Endothelial cell of umbilical vein (primary cell): ENCODE data around the gene TSPAN33. TPM values are rescaled to one million over a fixed set of nuclear protein-coding genes. Genes with fewer than 3 reads are reported as not detected.

Experiments
- BruUV-seq: library from RNA; stranded (reverse); fragments of 400-500 nt; replicated peaks from 2 replicates; lab custom pipeline; 2021; lab: Mats Ljungman, UMichigan
- CTCF ChIA-PET: fragments of 300-600, 350-600 bp; sonication (Branson Sonifier 250); formaldehyde crosslinking; loops from one replicate; lab custom pipeline; 2021; ENCODE audit warnings: antibody characterized with exemption, inconsistent platforms; lab: Charles Lee
- POLR2A ChIA-PET: fragments of 300-600, 350-600 bp; sonication (Branson Sonifier 250); formaldehyde crosslinking; loops from one replicate; lab custom pipeline; 2021; ENCODE audit warnings: antibody characterized with exemption, inconsistent platforms; lab: Charles Lee
- DNase-seq: peaks from one replicate; pipeline ENCODE4 v3.0.0-alpha.2; 2011; ENCODE audit warnings: low read depth, low spot score
- FAIRE-seq: peaks from 2 replicates; lab custom pipeline; 2011; peaks lifted over from hg19 to GRCh38; lab: Jason Lieb, UNC
- H2AFZ ChIP-seq: 2 replicates; pipeline ENCODE4 v1.6.0; 2012; ENCODE audit warnings: low read depth, low read length, control low read depth, inconsistent platforms
- H3K27ac ChIP-seq: 2 replicates; pipeline ENCODE4 v1.5.1; 2011; ENCODE audit warnings: low read depth, mild to moderate bottlenecking, control low read depth, low read length, moderate library complexity; ENCODE audit not compliant: insufficient read depth
- H3K27me3 ChIP-seq, 2 experiments: 2 replicates each; pipeline versions ENCODE4 v1.6.0 to v1.6.1; 2011; ENCODE audit warnings: low read length in 2 of 2, mixed read lengths in 1 of 2; ENCODE audit not compliant: control insufficient read depth in 2 of 2, insufficient read depth in 2 of 2
- H3K36me3 ChIP-seq, 2 experiments: 2 replicates in 1 of 2; 3 replicates in 1 of 2; pipeline ENCODE4 v1.5.1; 2011; ENCODE audit warnings: low read length in 2 of 2, mild to moderate bottlenecking in 1 of 2, moderate library complexity in 1 of 2; ENCODE audit not compliant: control insufficient read depth in 2 of 2, insufficient read depth in 2 of 2; ENCODE audit errors: extremely low read depth in 1 of 2
- H3K4me1 ChIP-seq: 3 replicates; pipeline ENCODE4 v1.5.1; 2011; ENCODE audit warnings: mild to moderate bottlenecking, low read length; ENCODE audit not compliant: control insufficient read depth, insufficient read depth; ENCODE audit errors: extremely low read depth
- H3K4me2 ChIP-seq: 2 replicates; pipeline ENCODE4 v1.6.1; 2011; ENCODE audit warnings: low read length, control low read depth, mixed read lengths; ENCODE audit not compliant: insufficient read depth
- H3K4me3 ChIP-seq, 3 experiments: fragments of 200-600 bp in 1 of 3; sonication (generic), shearing (Covaris generic) in 1 of 3; replicated peaks in 1 of 3; 2 replicates each; pipeline ENCODE4 v1.5.1; 2011 to 2016; ENCODE audit warnings: control low read depth in 3 of 3, low read length in 3 of 3, mild to moderate bottlenecking in 2 of 3, inconsistent platforms in 1 of 3, low read depth in 1 of 3, moderate library complexity in 1 of 3; ENCODE audit not compliant: insufficient read depth in 1 of 3
- H3K79me2 ChIP-seq: 2 replicates; pipeline ENCODE4 v1.6.0; 2012; ENCODE audit warnings: low read length, inconsistent platforms; ENCODE audit not compliant: control insufficient read depth, insufficient read depth
- H3K9ac ChIP-seq: replicated peaks from 2 replicates; pipeline ENCODE3; 2011; ENCODE audit warnings: low read length, control low read depth; ENCODE audit not compliant: insufficient read depth; ENCODE audit errors: extremely low read depth
- H3K9me1 ChIP-seq: replicated peaks from 3 replicates; pipeline ENCODE4 v1.6.0; 2011; ENCODE audit warnings: mild to moderate bottlenecking, low read length; ENCODE audit not compliant: control insufficient read depth, insufficient read depth; ENCODE audit errors: extremely low read depth
- H3K9me3 ChIP-seq: replicated peaks from 2 replicates; pipeline ENCODE4 v1.5.1; 2012; ENCODE audit warnings: low read length, inconsistent platforms; ENCODE audit not compliant: control insufficient read depth, insufficient read depth
- H4K20me1 ChIP-seq: replicated peaks from 2 replicates; pipeline ENCODE3; 2011; ENCODE audit warnings: mild to moderate bottlenecking, low read length; ENCODE audit not compliant: control insufficient read depth, insufficient read depth; ENCODE audit errors: extremely low read depth
- CTCF ChIP-seq, 2 donors: IDR thresholded peaks; 1 replicate in 1 of 2; 2 replicates in 1 of 2; pipeline ENCODE4 v1.5.1; 2011; ENCODE audit warnings: low read length in 2 of 2, mild to moderate bottlenecking in 2 of 2, moderate library complexity in 2 of 2, control low read depth in 1 of 2, inconsistent platforms in 1 of 2, low read depth in 1 of 2; ENCODE audit not compliant: insufficient read depth in 1 of 2; ENCODE audit errors: extremely low read depth in 1 of 2
- EZH2 ChIP-seq: IDR thresholded peaks from 2 replicates; pipeline ENCODE4 v1.6.1; 2012; ENCODE audit warnings: borderline replicate concordance, low read depth, mild to moderate bottlenecking, moderate library complexity, low read length, inconsistent platforms; ENCODE audit not compliant: severe bottlenecking
- FOS ChIP-seq: IDR thresholded peaks from 2 replicates; pipeline ENCODE4 v1.6.1; 2011; ENCODE audit warnings: mild to moderate bottlenecking, low read length, moderate library complexity, borderline replicate concordance; ENCODE audit not compliant: insufficient read depth
- GATA2 ChIP-seq: IDR thresholded peaks from 2 replicates; pipeline ENCODE4 v1.7.0; 2011; ENCODE audit warnings: low read depth, mild to moderate bottlenecking, moderate library complexity, mixed read lengths, low read length; ENCODE audit not compliant: insufficient read length, insufficient read depth
- JUN ChIP-seq: IDR thresholded peaks from 2 replicates; pipeline ENCODE4 v1.6.1; 2011; ENCODE audit warnings: borderline replicate concordance, low read depth; ENCODE audit not compliant: insufficient read length, insufficient read depth
- MAX ChIP-seq: IDR thresholded peaks from 2 replicates; pipeline ENCODE4 v1.6.1; 2011; ENCODE audit not compliant: insufficient read depth, insufficient read length
- MYC ChIP-seq: IDR thresholded peaks from one replicate; pipeline ENCODE4 v1.6.1; 2011; ENCODE audit warnings: mild to moderate bottlenecking, low read depth, low read length
- POLR2A ChIP-seq: IDR thresholded peaks from 2 replicates; pipeline ENCODE4 v1.6.1; 2012; ENCODE audit warnings: low read depth, mild to moderate bottlenecking, control low read depth, low read length
- POLR2AphosphoS5 ChIP-seq: IDR thresholded peaks from 2 replicates; pipeline ENCODE4 v1.6.1; 2012; ENCODE audit warnings: low read depth, mild to moderate bottlenecking, control low read depth, low read length, moderate library complexity; ENCODE audit not compliant: insufficient read depth
- dilution Hi-C: fragments of 300-500 bp; cut with MboI; formaldehyde crosslinking; loops from one replicate; pipeline ENCODE4 v1.15.0; 2019; ENCODE audit warnings: low sequenced_read_pairs; ENCODE audit not compliant: extremely low pct_ligation_motif_present
- intact Hi-C: fragments of 100-400 bp; cut with micrococcal nuclease; formaldehyde crosslinking; loops from one replicate; pipeline ENCODE4 v1.10.0; 2022
- polyA plus RNA-seq, 4 experiments: library from polyadenylated mRNA; depleted of rRNA in 3 of 4; stranded (reverse) in 3 of 4; unstranded in 1 of 4; fragments of >200 nt; gene quantifications; 2 replicates each; pipeline versions ENCODE4 v1.2.1 to v1.2.3, GENCODE V29; 2011 to 2012; ENCODE audit warnings: missing spikeins in 1 of 4
- total RNA-seq: library from RNA; stranded (reverse); gene quantifications from 2 replicates; pipeline ENCODE4 v1.2.3, GENCODE V29; 2021

TSPAN33 gene
- total and polyA plus RNA-seq, 2 donors (not counting 3 experiments of a cell fraction or from before 2014, with no cell fraction given) = 0.21 TPM; not detected in 1

GRCh38 chr7:129187681-129188371 lies 43.3 kb downstream of the TSPAN33 start:
- H3K9me3 ChIP-seq = no peaks in the 10 kb centered on the region
- no peaks in the 10 kb centered on the region for H3K9me1 ChIP-seq
- intact Hi-C loops (no loop called here), dilution Hi-C loops (no loop called here)
- no peak for FAIRE-seq
- H3K27me3 ChIP-seq = peaks cover 5 to 11% of the 10 kb centered on the region in 2 experiments
- ChIA-PET POLR2A (no interaction called here), CTCF (interaction anchor here (1.5 to 3.9 kb wide), 3 partner anchors 22 to 25 kb away, joined by 8 to 32 read pairs (median 8); no protein-coding TSS in a partner anchor)
- DNase-seq = no peak
- H3K36me3 ChIP-seq = no peaks in the 10 kb centered on the region
- TF ChIP-seq JUN (no peak), EZH2 (no peak), CTCF (IDR thresholded peaks at IDR 0.05; ENCODE audit: extremely low read depth in 1 of 2, insufficient read depth in 1 of 2, low read depth in 1 of 2, low read length in 2 of 2) (no peak), POLR2A (no peak), POLR2AphosphoS5 (no peak), FOS (no peak), MYC (no peak), GATA2 (no peak), MAX (no peak)
- no peak overlapping the region for H3K9ac ChIP-seq
- BruUV-seq = no TSS peak
- peak overlapping the region; percentile 76 for H2AFZ ChIP-seq
- H4K20me1 ChIP-seq = no peaks in the 10 kb centered on the region
- H3K4me2 ChIP-seq = peak overlapping the region; percentile 75
- no peaks in the 10 kb centered on the region for H3K79me2 ChIP-seq
- peak overlapping the region in 2 of 3 experiments; percentile 34 to 42 for H3K4me3 ChIP-seq
- peaks cover 4% of the 10 kb centered on the region for H3K4me1 ChIP-seq
- no peak overlapping the region for H3K27ac ChIP-seq
